Activated CD8-positive, alpha-beta memory T cell treated with anti-CD3 and anti-CD28 coated beads, Interleukin-2, amount 50 U/mL, for 1 hour (primary cell): ENCODE results near the gene SLC31A1.
"Not testable (repeated sequence)": the region's sequence is repeated elsewhere in the genome, so short reads cannot be mapped to it uniquely, and the experiment has no call there.

Experiments
- DNase-seq: peaks from one replicate; pipeline ENCODE4 v3.0.0-alpha.2; 2020; ENCODE audit errors: extremely low read depth

Gene SLC31A1

GRCh38 chr9:113220467-113221002 lies 809 bp upstream of the SLC31A1 start:
- no peak for DNase-seq

GRCh38 chr9:113221800-113222481 lies 597 bp downstream of the SLC31A1 start:
- no peak for DNase-seq

GRCh38 chr9:113222482-113222841 lies 1.1 kb downstream of the SLC31A1 start:
- DNase-seq, result no peak

GRCh38 chr9:113223963-113224362 lies 2.6 kb downstream of the SLC31A1 start:
- DNase-seq, result no peak

GRCh38 chr9:113227436-113227835 lies 6.1 kb downstream of the SLC31A1 start:
- DNase-seq, result no peak

GRCh38 chr9:113228130-113228665 lies 6.9 kb downstream of the SLC31A1 start:
- no peak for DNase-seq

- DNase-seq, result no peak
Measured at GRCh38 chr9:113231701-113232100, 10.4 kb downstream of the SLC31A1 start.

- DNase-seq, result not testable (repeated sequence)
Measured at GRCh38 chr9:113235701-113236255, 14.4 kb downstream of the SLC31A1 start.

GRCh38 chr9:113237026-113237425 lies 15.7 kb downstream of the SLC31A1 start:
- no peak for DNase-seq

- DNase-seq, result no peak
Measured at GRCh38 chr9:113238202-113238858, 17.0 kb downstream of the SLC31A1 start.

- DNase-seq, result no peak
Measured at GRCh38 chr9:113238859-113239232, 17.5 kb downstream of the SLC31A1 start.

GRCh38 chr9:113241161-113241560 lies 19.8 kb downstream of the SLC31A1 start:
- no peak for DNase-seq

- no peak for DNase-seq
Measured at GRCh38 chr9:113244556-113244955, 23.2 kb downstream of the SLC31A1 start.

- no peak for DNase-seq
Measured at GRCh38 chr9:113245894-113246293, 24.6 kb downstream of the SLC31A1 start.

- no peak for DNase-seq
Measured at GRCh38 chr9:113246928-113247327, 25.6 kb downstream of the SLC31A1 start.

GRCh38 chr9:113247640-113248039 lies 26.3 kb downstream of the SLC31A1 start:
- no peak for DNase-seq

GRCh38 chr9:113249661-113250060 lies 28.3 kb downstream of the SLC31A1 start:
- not testable (repeated sequence) for DNase-seq

- DNase-seq, result no peak
Measured at GRCh38 chr9:113250807-113251206, 29.5 kb downstream of the SLC31A1 start.

- DNase-seq, result no peak
Measured at GRCh38 chr9:113254991-113255390, 33.6 kb downstream of the SLC31A1 start.

- DNase-seq, result no peak
Measured at GRCh38 chr9:113255438-113255837, 34.1 kb downstream of the SLC31A1 start.

- DNase-seq, result no peak
Measured at GRCh38 chr9:113257863-113258262, 36.5 kb downstream of the SLC31A1 start.

- no peak for DNase-seq
Measured at GRCh38 chr9:113258282-113258681, 36.9 kb downstream of the SLC31A1 start.
